22Rv1 (cell line): Measurements from ENCODE around the gene FAM167B.

Experiments used
- CTCF ChIP-seq: fragments of 450-650 bp; IDR thresholded peaks from 2 replicates; pipeline ENCODE4 v1.5.1; 2017; ENCODE audit warnings: mild to moderate bottlenecking
- ZFX ChIP-seq: fragments of 450-650 bp; IDR thresholded peaks from 2 replicates; pipeline ENCODE4 v1.6.1; 2017; ENCODE audit warnings: antibody characterized with exemption, borderline replicate concordance

DNA sequence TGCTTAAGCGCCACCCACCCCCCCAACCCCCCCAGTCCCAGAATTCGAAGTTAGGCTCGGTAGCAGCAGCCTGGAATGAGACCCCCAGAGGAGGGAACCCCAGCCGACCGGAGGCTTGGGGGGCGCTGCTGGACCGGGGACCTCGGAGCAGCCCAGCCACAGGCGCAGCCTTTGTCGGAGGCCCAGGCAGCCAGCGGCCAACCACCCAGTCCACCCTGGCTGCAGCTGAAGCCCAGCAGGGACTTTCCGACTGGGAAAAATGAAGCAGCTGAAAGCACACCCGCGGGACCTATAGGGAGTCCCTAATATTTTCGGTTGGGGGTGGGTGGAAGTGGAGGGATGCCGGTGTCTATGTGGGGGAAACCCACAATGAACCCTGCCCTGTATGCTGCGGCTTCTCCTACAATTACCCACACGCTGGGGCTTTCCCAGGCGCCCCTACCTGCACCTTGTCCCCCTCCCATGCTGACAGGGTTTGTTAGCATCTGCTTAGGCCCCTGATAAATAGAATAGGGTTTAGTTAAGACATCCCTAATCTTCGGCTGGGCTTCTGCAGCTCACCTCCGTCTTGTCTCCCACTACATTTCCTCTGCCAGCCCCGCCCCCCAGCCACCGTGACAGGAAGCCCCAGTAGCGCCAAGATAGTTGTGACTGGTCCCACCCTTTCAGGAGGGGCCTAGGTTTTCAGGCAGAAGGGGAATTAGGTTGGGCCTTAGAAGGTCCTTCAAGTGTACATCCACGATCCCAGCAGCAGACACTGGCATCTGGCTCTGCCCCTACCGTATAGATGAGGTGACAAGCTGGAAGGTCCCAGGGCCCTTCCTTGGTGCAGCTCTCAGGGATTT is 45.8 kb upstream of the FAM167B start:
- TF ChIP-seq CTCF (no peak), ZFX (no peak)
